A549 (cell line): ENCODE data around the gene ALPG.

ENCODE experiments used
- CBX2 ChIP-seq: fragments of 200-600 bp; sonication (generic); IDR thresholded peaks from 2 replicates; pipeline ENCODE4 v1.6.1; 2016; ENCODE audit warnings: low read depth, mild to moderate bottlenecking, borderline replicate concordance
- CBX8 ChIP-seq: fragments of 200-600 bp; sonication (generic); IDR thresholded peaks from 2 replicates; pipeline ENCODE4 v1.6.1; 2016
- CTCF ChIP-seq: fragments of >200 bp; sonication (Bioruptor Twin); formaldehyde crosslinking; IDR thresholded peaks from 3 replicates; pipeline ENCODE4 v1.5.1; 2016
- HMGXB4 ChIP-seq: fragments of 250-450 bp; sonication (Bioruptor Pico); IDR thresholded peaks from 2 replicates; pipeline ENCODE4 v1.5.0; 2021; ENCODE audit warnings: mild to moderate bottlenecking, moderate library complexity, borderline replicate concordance
- JUNB ChIP-seq: fragments of >200 bp; sonication (Bioruptor Twin); formaldehyde crosslinking; IDR thresholded peaks from 2 replicates; pipeline ENCODE4 v1.6.1; 2016
- POLR2A ChIP-seq: IDR thresholded peaks from 2 replicates; pipeline ENCODE4 v1.6.1; 2012; ENCODE audit warnings: mild to moderate bottlenecking, low read length
- RAD21 ChIP-seq, 2 experiments: fragments of >200 bp in 1 of 2; sonication (Bioruptor Twin) in 1 of 2; formaldehyde crosslinking in 1 of 2; IDR thresholded peaks in 1 of 2; conservative IDR thresholded peaks in 1 of 2; 2 replicates in 1 of 2; 3 replicates in 1 of 2; pipeline ENCODE4 v1.6.1; 2012 to 2018; ENCODE audit warnings: inconsistent platforms in 1 of 2
- RARB ChIP-seq: fragments of 250-450 bp; sonication (Bioruptor Pico); IDR thresholded peaks from 2 replicates; pipeline ENCODE4 v1.8.0; 2021; ENCODE audit warnings: mild to moderate bottlenecking, moderate library complexity

- TF ChIP-seq CTCF: no peak
- no peak for TF ChIP-seq POLR2A
- no peak for TF ChIP-seq RAD21 (conservative IDR thresholded peaks at IDR 0.05 in 1 of 2, IDR thresholded peaks at IDR 0.05 in 1 of 2)
- TF ChIP-seq CBX8: no peak
- TF ChIP-seq HMGXB4 (CRISPR knock-in tag): no peak
- TF ChIP-seq CBX2: no peak
- no peak for TF ChIP-seq RARB (CRISPR knock-in tag)
- TF ChIP-seq JUNB: no peak
These were observed 12.8 kb downstream of the ALPG start for GRCh38 chr2:232419245-232420072.
